Skeletal muscle tissue (tissue), 4 donors: Measurements from ENCODE around the gene OR6J1. TPM values are rescaled to one million over a fixed set of nuclear protein-coding genes. Genes with fewer than 3 reads are reported as not detected.
A peak's percentile ranks its signal among the peaks of the same experiment; 100 is the strongest.

Experiments used
- H3K27ac ChIP-seq: one replicate; pipeline ENCODE4 v1.7.0; 2013; ENCODE audit warnings: mild to moderate bottlenecking, low read depth, low read length, inconsistent platforms
- H3K27me3 ChIP-seq, 3 donors: one replicate each; pipeline ENCODE4 v1.7.0; 2013; ENCODE audit warnings: low read length in 3 of 3; ENCODE audit not compliant: control insufficient read depth in 3 of 3, insufficient read depth in 3 of 3
- H3K36me3 ChIP-seq, 3 donors: one replicate each; pipeline ENCODE4 v1.7.0; 2013; ENCODE audit warnings: low read length in 3 of 3; ENCODE audit not compliant: control insufficient read depth in 3 of 3, insufficient read depth in 3 of 3
- H3K4me1 ChIP-seq, 3 donors: one replicate each; pipeline ENCODE4 v1.7.0; 2013; ENCODE audit warnings: low read length in 3 of 3, mild to moderate bottlenecking in 3 of 3; ENCODE audit not compliant: control insufficient read depth in 3 of 3, insufficient read depth in 3 of 3
- H3K4me3 ChIP-seq, 3 donors: one replicate each; pipeline ENCODE4 v1.7.0; 2013; ENCODE audit warnings: low read length in 3 of 3
- H3K9ac ChIP-seq, 3 donors: one replicate each; pipeline ENCODE4 v1.7.0; 2013; ENCODE audit warnings: low read length in 3 of 3, mild to moderate bottlenecking in 3 of 3, moderate library complexity in 2 of 3, low read depth in 1 of 3
- H3K9me3 ChIP-seq, 3 donors: one replicate each; pipeline ENCODE4 v1.7.0; 2013; ENCODE audit warnings: low read length in 3 of 3; ENCODE audit not compliant: control insufficient read depth in 3 of 3
- total RNA-seq: library from RNA; depleted of rRNA; stranded (reverse); fragments of >200 nt; gene quantifications from one replicate; pipeline ENCODE4 v1.2.3, GENCODE V29; 2014
- donor health status: Osteomylitis.

OR6J1 gene
- total RNA-seq, 1 donor from 2014 or later, result not detected

DNA sequence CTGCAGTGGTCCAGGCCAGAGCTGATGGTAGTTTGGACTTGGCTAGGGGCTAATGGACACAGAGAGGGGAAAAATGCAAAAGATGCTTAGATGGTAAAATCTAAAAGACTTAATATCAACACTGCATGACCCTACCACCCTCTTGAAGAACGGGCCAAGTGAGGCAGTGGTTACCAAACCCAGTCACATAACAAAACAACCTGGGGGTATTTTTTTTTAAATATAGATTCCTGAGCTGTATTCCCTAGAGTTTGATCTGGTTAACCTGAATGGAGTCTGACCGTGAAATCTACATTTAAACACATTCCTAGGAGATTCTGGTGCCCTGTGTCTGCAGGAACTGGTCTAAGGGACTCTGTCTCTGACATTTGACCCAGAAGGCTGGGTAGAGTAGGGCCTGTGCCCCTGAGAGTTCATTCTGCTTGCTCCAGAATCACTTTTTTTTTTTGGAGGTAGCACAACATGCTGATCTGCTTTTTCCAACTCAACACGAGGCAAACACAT, 30.4 kb downstream of the OR6J1 start:
- Histone ChIP-seq H3K36me3 (peaks cover 32 to 36% (median 33%) of the 10 kb centered on the region in 3 donors), H3K9me3 (no peaks in the 10 kb centered on the region), H3K4me1 (peaks cover 8 to 15% (median 11%) of the 10 kb centered on the region in 3 donors), H3K4me3 (no peak overlapping the region), H3K27ac (peak overlapping the region; percentile 50), H3K27me3 (no peaks in the 10 kb centered on the region), H3K9ac (no peak overlapping the region)

GRCh38 chr14:22613106-22613695, 31.0 kb downstream of the OR6J1 start:
- Histone ChIP-seq H3K36me3 (peaks cover 36 to 39% (median 37%) of the 10 kb centered on the region in 3 donors), H3K27ac (peak overlapping the region; percentile 50), H3K9ac (no peak overlapping the region)

GRCh38 chr14:22610931-22611330, 33.2 kb downstream of the OR6J1 start:
- H3K9me3 ChIP-seq, result no peaks in the 10 kb centered on the region
- H3K9ac ChIP-seq, result no peak overlapping the region
- no peak overlapping the region for H3K27ac ChIP-seq
- no peaks in the 10 kb centered on the region for H3K27me3 ChIP-seq
- H3K36me3 ChIP-seq, result peaks cover 56 to 62% (median 58%) of the 10 kb centered on the region in 3 donors
- no peak overlapping the region for H3K4me3 ChIP-seq
- peaks cover 8 to 15% (median 11%) of the 10 kb centered on the region in 3 donors for H3K4me1 ChIP-seq

More at GRCh38 chr14:22613106-22613695, 31.0 kb downstream of the OR6J1 start:
- H3K9me3 ChIP-seq, result no peaks in the 10 kb centered on the region
- H3K4me3 ChIP-seq, result no peak overlapping the region
- peaks cover 8 to 15% (median 11%) of the 10 kb centered on the region in 3 donors for H3K4me1 ChIP-seq
- H3K27me3 ChIP-seq, result no peaks in the 10 kb centered on the region

DNA sequence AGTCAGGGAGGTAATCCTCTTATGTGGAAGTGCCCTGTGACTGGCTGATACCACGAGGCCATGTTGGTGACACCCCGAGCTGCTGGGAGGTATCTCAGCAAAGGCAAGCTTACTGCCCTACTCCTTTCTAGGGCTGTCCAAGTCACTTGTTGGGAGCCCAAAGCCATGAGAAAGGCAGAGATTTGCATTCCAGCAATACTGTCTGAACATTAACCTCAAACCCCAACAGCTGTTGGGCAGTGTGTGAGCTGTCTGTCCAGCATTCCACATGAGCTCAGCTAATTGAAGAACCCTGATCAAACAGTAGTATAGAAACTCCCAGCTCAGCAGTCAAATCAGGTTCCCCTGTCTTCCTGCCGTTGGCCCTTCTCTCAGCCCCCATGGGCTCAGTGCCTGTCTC, 36.9 kb downstream of the OR6J1 start:
- H3K4me3 ChIP-seq, result no peak overlapping the region
- no peak overlapping the region for H3K9ac ChIP-seq
- H3K9me3 ChIP-seq, result no peaks in the 10 kb centered on the region
- H3K27me3 ChIP-seq, result no peaks in the 10 kb centered on the region
- H3K27ac ChIP-seq, result no peak overlapping the region
- H3K4me1 ChIP-seq, result peaks cover 0 to 2% (median 0%) of the 10 kb centered on the region in 3 donors
- H3K36me3 ChIP-seq, result peaks cover 84 to 90% (median 88%) of the 10 kb centered on the region in 3 donors

GRCh38 chr14:22606380-22606779, 37.8 kb downstream of the OR6J1 start:
- Histone ChIP-seq H3K4me3 (no peak overlapping the region), H3K36me3 (peaks cover 84 to 90% (median 89%) of the 10 kb centered on the region in 3 donors), H3K4me1 (peaks cover 2 to 4% (median 2%) of the 10 kb centered on the region in 3 donors), H3K27me3 (no peaks in the 10 kb centered on the region), H3K27ac (no peak overlapping the region), H3K9ac (no peak overlapping the region), H3K9me3 (no peaks in the 10 kb centered on the region)

DNA sequence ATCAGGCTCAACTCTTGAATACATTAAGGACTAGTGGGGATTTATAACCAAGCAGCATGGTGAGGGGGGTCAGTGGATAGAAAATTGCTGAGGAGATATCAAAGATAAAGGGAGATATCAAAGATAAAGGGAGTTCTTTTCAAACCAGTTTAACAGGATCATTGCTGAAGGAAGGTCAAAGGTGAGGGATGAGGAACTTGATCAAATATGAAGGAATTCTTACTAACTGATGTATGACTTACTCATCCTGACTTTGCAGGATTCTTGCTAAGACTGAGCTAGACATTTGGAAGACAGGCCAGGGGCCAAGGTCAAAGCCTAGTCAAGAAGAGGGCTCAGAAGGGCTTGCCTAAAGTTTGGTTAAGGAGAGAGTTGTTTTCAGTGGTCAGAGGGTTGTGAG, 41.3 kb downstream of the OR6J1 start:
- Histone ChIP-seq H3K9me3 (no peaks in the 10 kb centered on the region), H3K9ac (no peak overlapping the region), H3K36me3 (peaks cover 57 to 64% (median 61%) of the 10 kb centered on the region in 3 donors), H3K4me1 (peaks cover 23 to 28% (median 27%) of the 10 kb centered on the region in 3 donors), H3K27me3 (no peaks in the 10 kb centered on the region), H3K27ac (no peak overlapping the region), H3K4me3 (no peak overlapping the region)

DNA sequence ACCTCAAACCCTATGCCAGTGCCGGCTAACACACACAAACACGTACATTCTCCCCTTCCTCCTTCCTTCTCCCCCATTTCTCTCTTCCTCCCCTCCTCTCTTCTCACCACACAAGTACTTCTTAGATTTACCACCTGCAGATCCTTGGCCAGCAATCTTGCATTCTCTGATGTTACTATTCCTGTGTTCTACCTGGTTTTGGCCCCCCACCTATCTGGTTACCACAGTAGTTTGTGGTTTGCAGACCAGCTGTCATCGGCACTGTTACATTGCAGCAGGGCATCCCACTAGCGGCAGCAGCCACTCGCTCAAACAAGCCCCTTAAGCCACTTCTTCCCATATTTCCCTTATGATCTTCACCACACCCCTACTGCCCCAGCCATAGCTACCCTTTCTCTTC, 42.2 kb downstream of the OR6J1 start:
- H3K4me3 ChIP-seq, result no peak overlapping the region
- H3K36me3 ChIP-seq, result peaks cover 48 to 55% (median 52%) of the 10 kb centered on the region in 3 donors
- H3K27me3 ChIP-seq, result no peaks in the 10 kb centered on the region
- no peaks in the 10 kb centered on the region for H3K9me3 ChIP-seq
- H3K27ac ChIP-seq, result no peak overlapping the region
- no peak overlapping the region for H3K9ac ChIP-seq
- H3K4me1 ChIP-seq, result peaks cover 27 to 35% (median 32%) of the 10 kb centered on the region in 3 donors

DNA sequence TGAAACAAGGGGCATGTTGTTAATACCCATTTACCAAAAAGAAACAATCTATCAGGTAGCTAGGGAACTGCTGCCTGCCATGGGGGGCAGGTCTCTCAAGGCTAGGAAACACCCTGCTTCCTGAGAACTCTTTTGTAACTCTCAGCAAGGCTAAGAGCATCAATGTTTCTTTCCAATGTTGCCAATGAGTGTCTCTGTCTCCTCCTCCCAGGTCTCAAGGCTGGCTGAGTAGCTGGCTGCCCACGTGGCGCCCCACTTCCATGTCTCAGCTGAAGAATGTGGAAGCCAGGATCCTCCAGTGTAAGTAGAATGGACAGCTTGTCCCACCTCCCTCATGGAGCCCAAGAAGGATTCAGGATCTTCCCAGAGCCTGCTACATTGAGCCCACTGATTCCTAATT, 42.7 kb downstream of the OR6J1 start:
- peaks cover 27 to 35% (median 32%) of the 10 kb centered on the region in 3 donors for H3K4me1 ChIP-seq
- H3K27me3 ChIP-seq, result no peaks in the 10 kb centered on the region
- H3K9me3 ChIP-seq, result no peaks in the 10 kb centered on the region
- no peak overlapping the region for H3K27ac ChIP-seq
- no peak overlapping the region for H3K4me3 ChIP-seq
- H3K9ac ChIP-seq, result peak overlapping the region in 1 of 3 donors; percentile 23
- peaks cover 47 to 50% (median 48%) of the 10 kb centered on the region in 3 donors for H3K36me3 ChIP-seq

DNA sequence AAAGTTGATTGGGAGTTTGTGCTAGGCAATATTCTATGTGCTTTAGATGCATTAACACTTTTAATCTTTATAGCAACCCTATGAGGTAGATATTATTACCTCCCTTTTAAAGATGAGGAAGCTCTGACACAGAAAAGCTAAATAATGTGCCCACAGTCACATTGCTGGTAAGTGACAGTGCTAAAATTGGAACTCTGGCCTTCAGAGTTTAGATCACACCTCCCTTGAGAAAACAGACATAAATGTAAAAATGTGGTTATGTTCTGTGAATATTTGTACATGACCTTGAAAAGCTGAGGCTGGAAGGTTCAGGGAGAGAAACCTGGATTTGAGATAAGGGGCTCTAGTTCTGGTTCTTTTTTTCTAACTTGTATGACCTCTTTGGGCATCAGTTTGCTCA, 44.1 kb downstream of the OR6J1 start:
- peak overlapping the region; percentile 98 for H3K27ac ChIP-seq
- no peaks in the 10 kb centered on the region for H3K27me3 ChIP-seq
- H3K9me3 ChIP-seq, result no peaks in the 10 kb centered on the region
- H3K4me1 ChIP-seq, result peaks cover 27 to 35% (median 32%) of the 10 kb centered on the region in 3 donors
- H3K9ac ChIP-seq, result peak overlapping the region; percentile 94 to 96 (median 94)
- H3K36me3 ChIP-seq, result peaks cover 33 to 36% (median 34%) of the 10 kb centered on the region in 3 donors
- H3K4me3 ChIP-seq, result peak overlapping the region in 2 of 3 donors; percentile 83 to 98

DNA sequence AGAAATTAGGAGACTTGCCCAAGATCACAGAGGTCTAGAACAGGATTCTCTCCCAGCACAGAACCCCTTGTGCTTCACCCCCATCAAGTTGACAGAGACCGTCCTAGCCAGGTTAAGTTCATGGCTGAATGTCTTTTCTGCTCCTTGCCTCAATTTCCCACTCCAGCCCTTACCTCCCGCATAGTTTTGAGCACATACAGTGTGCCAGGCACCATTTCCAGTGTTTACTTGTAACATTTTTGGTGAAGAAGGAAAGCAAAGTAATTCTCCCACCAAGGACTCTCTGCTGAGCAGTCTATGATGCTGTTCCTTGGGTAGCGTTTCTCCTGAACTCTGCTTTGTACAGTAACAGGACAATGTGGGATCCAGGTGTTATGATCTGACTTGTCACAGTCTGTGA, 44.8 kb downstream of the OR6J1 start:
- peak overlapping the region; percentile 83 to 98 (median 98) for H3K4me3 ChIP-seq
- peaks cover 26 to 31% (median 28%) of the 10 kb centered on the region in 3 donors for H3K36me3 ChIP-seq
- H3K9ac ChIP-seq, result peak overlapping the region; percentile 94 to 96 (median 94)
- peak overlapping the region; percentile 98 for H3K27ac ChIP-seq
- peaks cover 27 to 35% (median 30%) of the 10 kb centered on the region in 3 donors for H3K4me1 ChIP-seq
- no peaks in the 10 kb centered on the region for H3K27me3 ChIP-seq
- no peaks in the 10 kb centered on the region for H3K9me3 ChIP-seq
